Chondrocyte (in vitro differentiated cells): Measurements from ENCODE around the gene CINP. TPM values are rescaled to one million over a fixed set of nuclear protein-coding genes. Genes with fewer than 3 reads are reported as not detected.
A peak's percentile ranks its signal among the peaks of the same experiment; 100 is the strongest.

Experiments used
- DNase-seq: peaks from one replicate; pipeline ENCODE4 v3.0.0; 2021; ENCODE audit warnings: mixed read lengths, low spot score
- H3K27ac Mint-ChIP-seq: one replicate; pipeline ENCODE4 v1.8.0; 2021; ENCODE audit warnings: mild to moderate bottlenecking, moderate library complexity, mixed read lengths; ENCODE audit not compliant: unreplicated experiment
- H3K27me3 Mint-ChIP-seq: 2 replicates; pipeline ENCODE4 v1.8.0; 2021; ENCODE audit warnings: low read depth, mixed read lengths
- H3K36me3 Mint-ChIP-seq: 2 replicates; pipeline ENCODE4 v1.8.0; 2021; ENCODE audit warnings: low read depth, mixed read lengths
- H3K4me1 Mint-ChIP-seq: 2 replicates; pipeline ENCODE4 v1.8.0; 2021; ENCODE audit warnings: low read depth, mild to moderate bottlenecking, mixed read lengths
- H3K4me3 Mint-ChIP-seq: one replicate; pipeline ENCODE4 v1.8.0; 2021; ENCODE audit warnings: mild to moderate bottlenecking, moderate library complexity, mixed read lengths; ENCODE audit not compliant: unreplicated experiment
- H3K9me3 Mint-ChIP-seq: 2 replicates; pipeline ENCODE4 v1.8.0; 2021; ENCODE audit warnings: low read depth, mixed read lengths
- CTCF ChIP-seq: fragments of 200-600 bp; sonication (generic); IDR thresholded peaks from 2 replicates; pipeline ENCODE4 v1.5.0; 2021; ENCODE audit warnings: antibody characterized with exemption, mild to moderate bottlenecking, moderate library complexity
- total RNA-seq: library from RNA; stranded (reverse); gene quantifications from 3 replicates; pipeline ENCODE4 v1.2.1, GENCODE V29; 2021

Gene CINP
- total RNA-seq, 1 donor from 2014 or later, result 26.8 TPM

- no peak overlapping the region for H3K27ac Mint-ChIP-seq
- H3K4me1 Mint-ChIP-seq, result peaks cover 10% of the 10 kb centered on the region
- no peak overlapping the region for H3K4me3 Mint-ChIP-seq
- no peak for TF ChIP-seq CTCF
- peaks cover 2% of the 10 kb centered on the region for H3K36me3 Mint-ChIP-seq
- no peaks in the 10 kb centered on the region for H3K9me3 Mint-ChIP-seq
- DNase-seq, result no peak
- H3K27me3 Mint-ChIP-seq, result no peaks in the 10 kb centered on the region
Observed at GRCh38 chr14:102371361-102371760, 8.7 kb upstream of the CINP start.

GRCh38 chr14:102370305-102370809, 7.7 kb upstream of the CINP start:
- Mint-ChIP-seq H3K9me3 (no peaks in the 10 kb centered on the region), H3K4me3 (no peak overlapping the region), H3K4me1 (peaks cover 10% of the 10 kb centered on the region), H3K27me3 (no peaks in the 10 kb centered on the region), H3K27ac (no peak overlapping the region), H3K36me3 (peaks cover 2% of the 10 kb centered on the region)
- no peak for TF ChIP-seq CTCF
- DNase-seq, result no peak

- Mint-ChIP-seq H3K4me1 (peaks cover 13% of the 10 kb centered on the region), H3K9me3 (no peaks in the 10 kb centered on the region), H3K27me3 (no peaks in the 10 kb centered on the region), H3K36me3 (no peaks in the 10 kb centered on the region), H3K4me3 (no peak overlapping the region), H3K27ac (peak overlapping the region; percentile 96)
- DNase-seq, result peak; percentile 89
- no peak for TF ChIP-seq CTCF
Observed at GRCh38 chr14:102363182-102363943, 673 bp upstream of the CINP start.

- Mint-ChIP-seq H3K4me3 (peak overlapping the region; percentile 97), H3K27me3 (no peaks in the 10 kb centered on the region), H3K9me3 (no peaks in the 10 kb centered on the region), H3K27ac (peak overlapping the region; percentile 98), H3K36me3 (peaks cover 4% of the 10 kb centered on the region), H3K4me1 (peaks cover 13% of the 10 kb centered on the region)
- peak; percentile 3 for DNase-seq
- TF ChIP-seq CTCF, result no peak
Observed at GRCh38 chr14:102362084-102362483, 606 bp downstream of the CINP start.

GRCh38 chr14:102360388-102360787, 2.3 kb downstream of the CINP start:
- peaks cover 8% of the 10 kb centered on the region for H3K36me3 Mint-ChIP-seq
- DNase-seq, result no peak
- peaks cover 13% of the 10 kb centered on the region for H3K4me1 Mint-ChIP-seq
- H3K27ac Mint-ChIP-seq, result no peak overlapping the region
- H3K4me3 Mint-ChIP-seq, result no peak overlapping the region
- no peaks in the 10 kb centered on the region for H3K9me3 Mint-ChIP-seq
- TF ChIP-seq CTCF, result no peak
- no peaks in the 10 kb centered on the region for H3K27me3 Mint-ChIP-seq
